Stomach (tissue), 9 donors: Measurements from ENCODE around the gene PSAT1. TPM values are rescaled to one million over a fixed set of nuclear protein-coding genes. Genes with fewer than 3 reads are reported as not detected.
A peak's percentile ranks its signal among the peaks of the same experiment; 100 is the strongest.

ENCODE experiments used
- DNase-seq, 2 donors: peaks; one replicate each; pipeline versions ENCODE4 v3.0.0 to v3.0.0-alpha.2; 2013 to 2019
- H3K27ac ChIP-seq, 5 donors: fragments of 200-600 bp in 4 of 5; sonication (generic) in 4 of 5; one replicate each; pipeline ENCODE4 v1.5.1; 2013 to 2019; ENCODE audit warnings: mild to moderate bottlenecking in 1 of 5, moderate library complexity in 1 of 5
- H3K27me3 ChIP-seq, 3 donors: fragments of 200-600 bp; sonication (generic); one replicate each; pipeline ENCODE4 v1.5.1; 2017 to 2019; ENCODE audit warnings: mixed run types in 1 of 3
- H3K36me3 ChIP-seq, 4 donors: fragments of 200-600 bp; sonication (generic); 1 replicate in 3 of 4; 2 replicates in 1 of 4; pipeline ENCODE4 v1.5.1; 2016 to 2019
- H3K4me1 ChIP-seq, 4 donors: fragments of 200-600 bp; sonication (generic); one replicate each; pipeline ENCODE4 v1.5.1; 2016 to 2019
- H3K4me3 ChIP-seq, 4 donors: fragments of 200-600 bp; sonication (generic) in 3 of 4; one replicate each; pipeline ENCODE4 v1.5.1; 2016 to 2019; ENCODE audit warnings: mild to moderate bottlenecking in 1 of 4
- H3K9me3 ChIP-seq, 4 donors: fragments of 200-600 bp; sonication (generic); one replicate each; pipeline ENCODE4 v1.5.1; 2016 to 2019
- CTCF ChIP-seq, 7 experiments: fragments of 450-650 bp in 4 of 7; fragments of 200-600 bp in 3 of 7; sonication (generic) in 3 of 7; IDR thresholded peaks; one replicate each; pipeline ENCODE4 v1.5.1; 2016 to 2019; ENCODE audit warnings: antibody characterized with exemption in 7 of 7, control low read depth in 2 of 7, mild to moderate bottlenecking in 1 of 7
- EP300 ChIP-seq: sonication (generic); formaldehyde crosslinking; IDR thresholded peaks from one replicate; pipeline ENCODE4 v1.6.1; 2017; ENCODE audit warnings: antibody characterized with exemption
- POLR2A ChIP-seq, 4 donors: fragments of 450-650 bp; IDR thresholded peaks; one replicate each; pipeline ENCODE4 v1.6.1; 2016; ENCODE audit warnings: antibody characterized with exemption in 4 of 4, control low read depth in 2 of 4, mild to moderate bottlenecking in 1 of 4, moderate library complexity in 1 of 4
- POLR2AphosphoS5 ChIP-seq, 3 donors: sonication (generic); formaldehyde crosslinking; IDR thresholded peaks; one replicate each; pipeline ENCODE4 v1.6.1; 2016; ENCODE audit warnings: antibody characterized with exemption in 3 of 3
- WGBS, 5 donors: extraction: QIAGEN DNeasy Blood & Tissue Kit in 3 of 5; methylation state at CpG; one replicate each; pipeline versions ENCODE4 v1.1.5 to v1.1.7; 2013 to 2018; 5-methylcytosine and 5-hydroxymethylcytosine counted together
- intact Hi-C: fragments of 100-400 bp; cut with DNase I; formaldehyde crosslinking; loops from one replicate; pipeline ENCODE4 v1.15.1; 2023; ENCODE audit warnings: low total_unique reads
- polyA plus RNA-seq, 3 donors: library from polyadenylated mRNA; stranded (reverse); fragments of 200-250 nt; gene quantifications; one replicate each; pipeline ENCODE4 v1.2.3, GENCODE V29; 2013
- total RNA-seq, 5 donors: library from RNA; depleted of rRNA; stranded (reverse); fragments of >200 nt; gene quantifications; one replicate each; pipeline versions ENCODE4 v1.1.0 to v1.2.3, GENCODE V29; 2014 to 2016
- donor health status: healthy with polysubstance abuse.
- donor health status: Bipolar disorder and iron deficiency.
- donor health status: healthy.

PSAT1 gene
- total and polyA plus RNA-seq, 8 donors: 0.45 to 21.8 (median 10.6) TPM

- intact Hi-C loops: no loop called here
- WGBS, 5 donors: 63 to 82% (median 78%) methylated on average over 6 of the region's 6 CpGs
Measured at GRCh38 chr9:78368236-78368635, 71.3 kb downstream of the PSAT1 start.

GRCh38 chr9:78369639-78370219 is 72.8 kb downstream of the PSAT1 start:
- no peaks in the 10 kb centered on the region for H3K9me3 ChIP-seq
- H3K27ac ChIP-seq: no peak overlapping the region
- 25 to 34% (median 27%) methylated on average over 8 of the region's 8 CpGs for whole genome bisulfite sequencing, 5 donors
- peaks cover 0 to 29% (median 0%) of the 10 kb centered on the region in 3 donors for H3K27me3 ChIP-seq
- peak; percentile 71 to 89 for DNase-seq
- H3K36me3 ChIP-seq: no peaks in the 10 kb centered on the region
- intact Hi-C loops: loop anchor here (10.0 kb wide), 1 partner anchor 105 kb away; no protein-coding TSS in a partner anchor
- peaks cover 0 to 13% (median 4%) of the 10 kb centered on the region in 4 donors for H3K4me1 ChIP-seq
- TF ChIP-seq POLR2A (IDR thresholded peaks at IDR 0.05) (no peak), CTCF (IDR thresholded peaks at IDR 0.05) (peak in 5 of 7 experiments; percentile 55 to 82 (median 67))
- H3K4me3 ChIP-seq: no peak overlapping the region

More at GRCh38 chr9:78368236-78368635, 71.3 kb downstream of the PSAT1 start:
- Histone ChIP-seq H3K27me3 (peaks cover 0 to 14% (median 0%) of the 10 kb centered on the region in 3 donors), H3K9me3 (no peaks in the 10 kb centered on the region), H3K27ac (no peak overlapping the region), H3K36me3 (no peaks in the 10 kb centered on the region), H3K4me1 (peaks cover 0 to 13% (median 4%) of the 10 kb centered on the region in 4 donors), H3K4me3 (no peak overlapping the region)
- DNase-seq: no peak
- TF ChIP-seq POLR2A (IDR thresholded peaks at IDR 0.05): no peak
- no peak for TF ChIP-seq CTCF (IDR thresholded peaks at IDR 0.05)
- TF ChIP-seq POLR2AphosphoS5 (IDR thresholded peaks at IDR 0.05): no peak
- no peak for TF ChIP-seq EP300

GRCh38 chr9:78370991-78371390 is 74.1 kb downstream of the PSAT1 start:
- Histone ChIP-seq H3K4me1 (peaks cover 0 to 10% (median 4%) of the 10 kb centered on the region in 4 donors), H3K36me3 (no peaks in the 10 kb centered on the region), H3K4me3 (peak overlapping the region in 1 of 4 donors; percentile 16), H3K27ac (no peak overlapping the region), H3K9me3 (no peaks in the 10 kb centered on the region), H3K27me3 (peaks cover 0 to 42% (median 0%) of the 10 kb centered on the region in 3 donors)
- intact Hi-C loops: loop anchor here (10.0 kb wide), 1 partner anchor 106 kb away; no protein-coding TSS in a partner anchor
- DNase-seq: no peak
- TF ChIP-seq POLR2AphosphoS5 (IDR thresholded peaks at IDR 0.05) (no peak), EP300 (no peak)
- WGBS, 5 donors: 59 to 72% (median 66%) methylated on average over 7 of the region's 7 CpGs

GRCh38 chr9:78371981-78372380 is 75.1 kb downstream of the PSAT1 start:
- WGBS, 5 donors: 50 to 70% (median 57%) methylated on average over 7 of the region's 7 CpGs
- H3K9me3 ChIP-seq: no peaks in the 10 kb centered on the region
- H3K27me3 ChIP-seq: peaks cover 0 to 48% (median 0%) of the 10 kb centered on the region in 3 donors
- no peak overlapping the region for H3K4me3 ChIP-seq
- intact Hi-C loops: loop anchor here (10.0 kb wide), 1 partner anchor 107 kb away; no protein-coding TSS in a partner anchor
- H3K36me3 ChIP-seq: no peaks in the 10 kb centered on the region
- H3K27ac ChIP-seq: no peak overlapping the region
- no peak for DNase-seq
- TF ChIP-seq CTCF (IDR thresholded peaks at IDR 0.05) (no peak), POLR2AphosphoS5 (IDR thresholded peaks at IDR 0.05) (no peak), POLR2A (IDR thresholded peaks at IDR 0.05) (no peak), EP300 (no peak)
- H3K4me1 ChIP-seq: peaks cover 0 to 9% (median 4%) of the 10 kb centered on the region in 4 donors

Other genes with a start within 250 kb of the PSAT1 start
- gene CEP78, start 61.0 kb upstream of the PSAT1 start, total RNA-seq: 10 to 100 TPM in 3 of 5 donors, 1 to 10 TPM in 2; 4.5 to 34.1 (median 10.5) TPM
- 1 to 10 TPM; 3.5 to 5.7 (median 4.7) TPM for gene CEP78, start 61.0 kb upstream of the PSAT1 start, polyA plus RNA-seq